OCI-LY3 (cell line): ENCODE results near the gene ABCA4.

ENCODE experiments used
- H2AFZ ChIP-seq: fragments of 200-600, 300-600 bp; shearing (Covaris generic); 2 replicates; pipeline ENCODE4 v1.6.0; 2014; ENCODE audit warnings: antibody characterized with exemption, low read depth, low read length
- H3K27ac ChIP-seq: fragments of 200-600, 300-600 bp; sonication (generic); 2 replicates; pipeline ENCODE4 v1.5.1; 2014; ENCODE audit warnings: mild to moderate bottlenecking, low read length, moderate library complexity, mixed read lengths
- H3K27me3 ChIP-seq: fragments of 200-600, 300-600 bp; sonication (generic); 2 replicates; pipeline ENCODE4 v1.6.1; 2014; ENCODE audit warnings: low read depth, low read length, mixed read lengths
- H3K36me3 ChIP-seq: fragments of 200-600, 300-600 bp; sonication (generic); replicated peaks from 2 replicates; pipeline ENCODE3; 2014; ENCODE audit warnings: low read depth, low read length, mixed read lengths
- H3K4me1 ChIP-seq: fragments of 300-600, 200-600 bp; sonication (generic); 2 replicates; pipeline ENCODE4 v1.6.1; 2014; ENCODE audit warnings: low read length, mixed read lengths
- H3K4me2 ChIP-seq: fragments of 200-600, 300-600 bp; sonication (generic); 2 replicates; pipeline ENCODE4 v1.6.1; 2014; ENCODE audit warnings: low read length, mixed read lengths
- H3K4me3 ChIP-seq: fragments of 300-600, 200-600 bp; sonication (generic); 2 replicates; pipeline ENCODE4 v1.5.1; 2014; ENCODE audit warnings: antibody characterized with exemption, mild to moderate bottlenecking, low read length, moderate library complexity
- H3K79me2 ChIP-seq: fragments of 300-600, 200-600 bp; shearing (Covaris generic); 2 replicates; pipeline ENCODE4 v1.6.1; 2014; ENCODE audit warnings: mild to moderate bottlenecking, low read length, mixed read lengths
- H3K9ac ChIP-seq: fragments of 300-600, 200-600 bp; shearing (Covaris generic); 2 replicates; pipeline ENCODE4 v1.6.0; 2014; ENCODE audit warnings: mild to moderate bottlenecking, low read length, moderate library complexity
- H3K9me3 ChIP-seq: fragments of 200-600, 300-600 bp; shearing (Covaris generic); 2 replicates; pipeline ENCODE4 v1.6.1; 2014; ENCODE audit warnings: low read length, mixed read lengths; ENCODE audit not compliant: insufficient read depth
- H4K20me1 ChIP-seq: fragments of 200-600, 300-600 bp; sonication (generic); 2 replicates; pipeline ENCODE4 v1.6.1; 2016; ENCODE audit warnings: low read length, mixed read lengths; ENCODE audit not compliant: insufficient read depth
- CTCF ChIP-seq: fragments of 200-600, 300-600 bp; sonication (generic); IDR thresholded peaks from 2 replicates; pipeline ENCODE4 v1.5.1; 2014; ENCODE audit warnings: antibody characterized with exemption, low read length, low read depth
- EZH2phosphoT487 ChIP-seq: fragments of 200-600 bp; shearing (Covaris generic); IDR thresholded peaks from 2 replicates; pipeline ENCODE4 v1.6.1; 2018; ENCODE audit warnings: antibody characterized with exemption, mixed run types, low read depth

Gene ABCA4

GRCh38 chr1:94055459-94056122 is 65.4 kb downstream of the ABCA4 start:
- H4K20me1 ChIP-seq, result no peaks in the 10 kb centered on the region
- no peak overlapping the region for H3K9ac ChIP-seq
- H3K79me2 ChIP-seq, result no peaks in the 10 kb centered on the region
- no peaks in the 10 kb centered on the region for H3K9me3 ChIP-seq
- H3K27ac ChIP-seq, result no peak overlapping the region
- no peak overlapping the region for H3K4me2 ChIP-seq
- H2AFZ ChIP-seq, result no peak overlapping the region
- TF ChIP-seq EZH2phosphoT487 (no peak), CTCF (no peak)
- no peak overlapping the region for H3K4me3 ChIP-seq
- H3K4me1 ChIP-seq, result no peaks in the 10 kb centered on the region
- H3K27me3 ChIP-seq, result peaks cover 34% of the 10 kb centered on the region
- no peaks in the 10 kb centered on the region for H3K36me3 ChIP-seq

- no peak overlapping the region for H3K27ac ChIP-seq
- no peaks in the 10 kb centered on the region for H4K20me1 ChIP-seq
- H3K27me3 ChIP-seq, result peaks cover 17% of the 10 kb centered on the region; the same call in 1 of the 2 replicates
- no peak overlapping the region for H3K4me3 ChIP-seq
- H3K79me2 ChIP-seq, result no peaks in the 10 kb centered on the region
- H3K9me3 ChIP-seq, result no peaks in the 10 kb centered on the region
- no peak overlapping the region for H2AFZ ChIP-seq
- H3K4me2 ChIP-seq, result no peak overlapping the region
- H3K9ac ChIP-seq, result no peak overlapping the region
- H3K36me3 ChIP-seq, result no peaks in the 10 kb centered on the region
- no peak for TF ChIP-seq EZH2phosphoT487
- TF ChIP-seq CTCF, result no peak
- H3K4me1 ChIP-seq, result no peaks in the 10 kb centered on the region
Observed at GRCh38 chr1:94050675-94051074, 70.3 kb downstream of the ABCA4 start.

GRCh38 chr1:94050254-94050653 is 70.7 kb downstream of the ABCA4 start:
- Histone ChIP-seq H3K4me1 (no peaks in the 10 kb centered on the region), H3K9me3 (no peaks in the 10 kb centered on the region)

GRCh38 chr1:94049791-94050190 is 71.2 kb downstream of the ABCA4 start:
- no peaks in the 10 kb centered on the region for H4K20me1 ChIP-seq
- TF ChIP-seq CTCF (no peak), EZH2phosphoT487 (no peak)
- no peaks in the 10 kb centered on the region for H3K36me3 ChIP-seq
- no peak overlapping the region for H3K9ac ChIP-seq
- no peaks in the 10 kb centered on the region for H3K4me1 ChIP-seq
- no peak overlapping the region for H3K27ac ChIP-seq
- no peak overlapping the region for H2AFZ ChIP-seq
- no peaks in the 10 kb centered on the region for H3K9me3 ChIP-seq
- H3K79me2 ChIP-seq, result no peaks in the 10 kb centered on the region
- H3K4me3 ChIP-seq, result no peak overlapping the region
- peaks cover 12% of the 10 kb centered on the region; the same call in 1 of the 2 replicates for H3K27me3 ChIP-seq
- H3K4me2 ChIP-seq, result no peak overlapping the region

More at GRCh38 chr1:94050254-94050653, 70.7 kb downstream of the ABCA4 start:
- Histone ChIP-seq H3K27me3 (peaks cover 16% of the 10 kb centered on the region; the same call in 1 of the 2 replicates), H4K20me1 (no peaks in the 10 kb centered on the region), H3K9ac (no peak overlapping the region), H3K4me3 (no peak overlapping the region), H3K79me2 (no peaks in the 10 kb centered on the region), H3K36me3 (no peaks in the 10 kb centered on the region), H3K27ac (no peak overlapping the region), H3K4me2 (no peak overlapping the region), H2AFZ (no peak overlapping the region)
- no peak for TF ChIP-seq CTCF
- TF ChIP-seq EZH2phosphoT487, result no peak
